NT2/D1 (cell line): ENCODE results near the gene COL1A1.

Source experiments
- YY1 ChIP-seq: IDR thresholded peaks from 2 replicates; pipeline ENCODE4 v1.6.1; 2011; ENCODE audit not compliant: insufficient read length, insufficient read depth
- ZNF274 ChIP-seq: IDR thresholded peaks from 2 replicates; pipeline ENCODE4 v1.6.1; 2011; ENCODE audit warnings: mild to moderate bottlenecking, low read depth, low read length

DNA sequence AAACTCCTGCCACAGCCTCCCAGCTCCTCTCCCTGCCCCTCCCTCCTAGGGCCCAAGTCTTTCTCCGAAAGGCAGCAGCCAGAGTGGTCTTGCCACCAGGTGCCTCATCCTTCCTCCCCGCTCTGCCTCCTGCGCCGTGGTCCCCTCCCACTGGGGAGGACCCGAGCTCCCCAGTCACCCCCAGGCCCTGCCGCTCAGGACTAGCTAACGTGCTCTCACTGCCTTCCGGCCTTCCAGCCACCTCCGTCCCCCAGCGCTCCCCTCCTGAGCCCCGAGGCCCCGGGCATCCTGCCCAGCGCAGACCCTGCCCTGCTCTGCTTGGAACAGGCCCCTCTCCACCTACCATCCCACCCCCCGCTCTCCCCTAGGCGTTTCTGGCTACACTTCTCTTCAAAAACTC, 19.4 kb upstream of the COL1A1 start:
- TF ChIP-seq ZNF274 = no peak
- TF ChIP-seq YY1 = no peak
